H1 (cell line): ENCODE data around the gene SLC4A1. TPM values are rescaled to one million over a fixed set of nuclear protein-coding genes. Genes with fewer than 3 reads are reported as not detected.
A peak's percentile ranks its signal among the peaks of the same experiment; 100 is the strongest.

Experiments
- CTCF ChIA-PET: fragments of 300-600 bp; sonication (Branson Sonifier 250); formaldehyde crosslinking; loops from one replicate; lab custom pipeline; 2021; ENCODE audit not compliant: partially characterized antibody; lab: Charles Lee
- POLR2A ChIA-PET: fragments of 300-600 bp; sonication (Branson Sonifier 250); formaldehyde crosslinking; loops from one replicate; lab custom pipeline; 2021; ENCODE audit warnings: inconsistent platforms; ENCODE audit not compliant: partially characterized antibody; lab: Charles Lee
- DNase-seq, 2 experiments: peaks; one replicate each; pipeline versions ENCODE4 v3.0.0 to v3.0.0-alpha.2; 2010 to 2022; ENCODE audit warnings: low spot score in 2 of 2, low read depth in 1 of 2, mixed read lengths in 1 of 2
- FAIRE-seq: peaks from 2 replicates; lab custom pipeline; 2011; peaks lifted over from hg19 to GRCh38; lab: Jason Lieb, UNC
- H2AFZ ChIP-seq: 2 replicates; pipeline ENCODE4 v1.8.1; 2012; ENCODE audit warnings: low read length, inconsistent platforms
- H2AK5ac ChIP-seq: 2 replicates; pipeline ENCODE4 v1.6.1; 2013; ENCODE audit warnings: low read depth, low read length
- H2BK120ac ChIP-seq: replicated peaks from 2 replicates; pipeline ENCODE3; 2013; ENCODE audit warnings: low read depth, low read length, inconsistent platforms
- H2BK12ac ChIP-seq: 2 replicates; pipeline ENCODE4 v1.6.1; 2013; ENCODE audit warnings: low read depth, low read length
- H2BK15ac ChIP-seq: 2 replicates; pipeline ENCODE4 v1.6.1; 2013; ENCODE audit warnings: low read length
- H2BK20ac ChIP-seq: 2 replicates; pipeline ENCODE4 v1.6.1; 2013; ENCODE audit warnings: low read length
- H2BK5ac ChIP-seq: 2 replicates; pipeline ENCODE4 v1.6.1; 2013; ENCODE audit warnings: low read depth, low read length
- H3K14ac ChIP-seq: 2 replicates; pipeline ENCODE4 v1.6.1; 2013; ENCODE audit warnings: inconsistent platforms; ENCODE audit not compliant: insufficient read length
- H3K18ac ChIP-seq: 2 replicates; pipeline ENCODE4 v1.6.1; 2013; ENCODE audit warnings: low read length; ENCODE audit errors: extremely low read depth
- H3K23ac ChIP-seq: 2 replicates; pipeline ENCODE4 v1.6.1; 2013; ENCODE audit warnings: inconsistent platforms; ENCODE audit not compliant: insufficient read length
- H3K23me2 ChIP-seq: 2 replicates; pipeline ENCODE4 v1.6.1; 2013; ENCODE audit warnings: low read depth, low read length
- H3K27ac ChIP-seq: 2 replicates; pipeline ENCODE4 v1.6.1; 2011; ENCODE audit warnings: low read depth, low read length, inconsistent platforms
- H3K27me3 ChIP-seq, 4 experiments: replicated peaks in 1 of 4; 1 replicate in 1 of 4; 2 replicates in 3 of 4; pipeline versions ENCODE4 v1.6.1 to v1.8.1; 2011 to 2013; ENCODE audit warnings: low read length in 3 of 4, mild to moderate bottlenecking in 3 of 4, inconsistent platforms in 2 of 4, mixed read lengths in 2 of 4, moderate library complexity in 1 of 4; ENCODE audit not compliant: control insufficient read depth in 3 of 4, insufficient read depth in 3 of 4; ENCODE audit errors: extremely low read depth in 1 of 4
- H3K36me3 ChIP-seq, 4 experiments: 2 replicates each; pipeline versions ENCODE4 v1.6.1 to v1.8.1; 2011 to 2013; ENCODE audit warnings: mild to moderate bottlenecking in 4 of 4, low read length in 3 of 4, moderate library complexity in 2 of 4, control low read depth in 1 of 4, inconsistent platforms in 1 of 4; ENCODE audit not compliant: insufficient read depth in 4 of 4, control insufficient read depth in 2 of 4
- H3K4ac ChIP-seq: replicated peaks from 2 replicates; pipeline ENCODE3; 2013; ENCODE audit warnings: low read length, low read depth, mixed read lengths, inconsistent platforms; ENCODE audit not compliant: insufficient read length
- H3K4me1 ChIP-seq, 4 experiments: replicated peaks in 1 of 4; 1 replicate in 1 of 4; 2 replicates in 3 of 4; pipeline versions ENCODE4 v1.6.1 to v1.8.1; 2011 to 2013; ENCODE audit warnings: low read length in 3 of 4, inconsistent platforms in 2 of 4, mixed read lengths in 1 of 4; ENCODE audit not compliant: insufficient read depth in 4 of 4, control insufficient read depth in 3 of 4
- H3K4me2 ChIP-seq, 2 experiments: 2 replicates each; pipeline versions ENCODE4 v1.6.1 to v1.8.1; 2011 to 2013; ENCODE audit warnings: low read depth in 2 of 2, low read length in 2 of 2, control low read depth in 1 of 2, inconsistent platforms in 1 of 2, mild to moderate bottlenecking in 1 of 2; ENCODE audit not compliant: insufficient read depth in 1 of 2
- H3K4me3 ChIP-seq, 4 experiments: fragments of 200-600, 300-600 bp in 1 of 4; sonication (generic), shearing (Covaris generic), sonication (Bioruptor Twin) in 1 of 4; 2 replicates each; pipeline versions ENCODE4 v1.5.1 to v1.8.1; 2011 to 2016; ENCODE audit warnings: low read length in 4 of 4, low read depth in 3 of 4, control low read depth in 2 of 4, inconsistent platforms in 2 of 4, mild to moderate bottlenecking in 2 of 4, mixed read lengths in 1 of 4, moderate library complexity in 1 of 4; ENCODE audit not compliant: insufficient read depth in 2 of 4; ENCODE audit errors: extremely low read depth in 1 of 4
- H3K56ac ChIP-seq: replicated peaks from 2 replicates; pipeline ENCODE3; 2013; ENCODE audit warnings: low read depth, mild to moderate bottlenecking, mixed read lengths, low read length, inconsistent platforms; ENCODE audit not compliant: insufficient read length
- H3K79me1 ChIP-seq: 2 replicates; pipeline ENCODE4 v1.6.1; 2013; ENCODE audit warnings: low read depth, low read length, control low read depth
- H3K79me2 ChIP-seq, 2 experiments: 2 replicates each; pipeline versions ENCODE4 v1.6.1 to v1.8.1; 2012 to 2013; ENCODE audit warnings: low read length in 2 of 2, mild to moderate bottlenecking in 2 of 2, inconsistent platforms in 1 of 2; ENCODE audit not compliant: insufficient read depth in 2 of 2, control insufficient read depth in 1 of 2
- H3K9ac ChIP-seq, 4 experiments: replicated peaks in 1 of 4; 1 replicate in 1 of 4; 2 replicates in 3 of 4; pipeline versions ENCODE4 v1.6.1 to v1.8.1; 2011 to 2013; ENCODE audit warnings: low read depth in 3 of 4, low read length in 3 of 4, control low read depth in 2 of 4, mild to moderate bottlenecking in 2 of 4, moderate library complexity in 2 of 4, inconsistent platforms in 1 of 4; ENCODE audit errors: extremely low read depth in 1 of 4
- H3K9me3 ChIP-seq, 2 experiments: 2 replicates each; pipeline versions ENCODE4 v1.6.1 to v1.8.1; 2012 to 2013; ENCODE audit warnings: mild to moderate bottlenecking in 2 of 2, moderate library complexity in 2 of 2, control low read depth in 1 of 2, inconsistent platforms in 1 of 2, low read depth in 1 of 2, low read length in 1 of 2, mixed read lengths in 1 of 2; ENCODE audit not compliant: insufficient read depth in 2 of 2
- H4K20me1 ChIP-seq, 2 experiments: replicated peaks in 1 of 2; 2 replicates each; pipeline versions ENCODE3 to v1.8.1; 2011 to 2013; ENCODE audit warnings: inconsistent platforms in 2 of 2, low read length in 2 of 2, mild to moderate bottlenecking in 1 of 2; ENCODE audit not compliant: insufficient read depth in 2 of 2, control insufficient read depth in 1 of 2
- H4K5ac ChIP-seq: 2 replicates; pipeline ENCODE4 v1.6.1; 2013; ENCODE audit warnings: low read length, low read depth, mixed read lengths, inconsistent platforms; ENCODE audit not compliant: insufficient read length
- H4K8ac ChIP-seq: 2 replicates; pipeline ENCODE4 v1.8.0; 2013; ENCODE audit warnings: mild to moderate bottlenecking, moderate library complexity, low read length, inconsistent platforms; ENCODE audit not compliant: insufficient read depth; ENCODE audit errors: extremely low read depth
- H4K91ac ChIP-seq: replicated peaks from 2 replicates; pipeline ENCODE3; 2013; ENCODE audit warnings: low read length, mixed read lengths, inconsistent platforms; ENCODE audit not compliant: insufficient read length
- BRCA1 ChIP-seq: IDR thresholded peaks from 2 replicates; pipeline ENCODE4 v1.6.1; 2012; ENCODE audit warnings: low read depth, low read length, improper control_type of control experiment
- CEBPB ChIP-seq: IDR thresholded peaks from 2 replicates; pipeline ENCODE4 v1.6.1; 2012; ENCODE audit warnings: low read depth, low read length
- HDAC2 ChIP-seq, 2 experiments: fragments of 300-600 bp in 1 of 2; sonication (generic) in 1 of 2; IDR thresholded peaks; 2 replicates each; pipeline ENCODE4 v1.6.1; 2011 to 2012; ENCODE audit warnings: low read depth in 2 of 2, low read length in 2 of 2, mild to moderate bottlenecking in 2 of 2, moderate library complexity in 2 of 2, borderline replicate concordance in 1 of 2, inconsistent platforms in 1 of 2
- MAFK ChIP-seq: IDR thresholded peaks from 2 replicates; pipeline ENCODE4 v1.6.1; 2012; ENCODE audit warnings: low read depth, mild to moderate bottlenecking, improper control_type of control experiment, low read length
- NANOG ChIP-seq: IDR thresholded peaks from 2 replicates; pipeline ENCODE4 v1.6.1; 2011; ENCODE audit warnings: low read length, low read depth, mild to moderate bottlenecking, inconsistent platforms; ENCODE audit not compliant: insufficient read depth, poor library complexity, severe bottlenecking
- POLR2A ChIP-seq, 2 experiments: IDR thresholded peaks; 1 replicate in 1 of 2; 2 replicates in 1 of 2; pipeline ENCODE4 v1.6.1; 2011; ENCODE audit warnings: low read depth in 2 of 2, low read length in 2 of 2, mild to moderate bottlenecking in 2 of 2; ENCODE audit errors: control extremely low read depth in 1 of 2
- POLR2AphosphoS5 ChIP-seq: IDR thresholded peaks from 2 replicates; pipeline ENCODE4 v1.6.1; 2011; ENCODE audit warnings: low read depth, low read length
- SAP30 ChIP-seq: fragments of 300-600 bp; sonication (generic); IDR thresholded peaks from 2 replicates; pipeline ENCODE4 v1.7.1; 2012; ENCODE audit warnings: low read length, moderate library complexity, mild to moderate bottlenecking, inconsistent platforms; ENCODE audit not compliant: insufficient read depth, insufficient replicate concordance
- SP2 ChIP-seq: IDR thresholded peaks from 2 replicates; pipeline ENCODE4 v1.6.1; 2012; ENCODE audit warnings: mild to moderate bottlenecking, low read length, inconsistent platforms
- TCF12 ChIP-seq: IDR thresholded peaks from 2 replicates; pipeline ENCODE4 v1.6.1; 2011; ENCODE audit warnings: low read depth, mild to moderate bottlenecking, low read length
- WGBS, 2 experiments: shearing (Covaris generic) in 1 of 2; methylation state at CpG; one replicate each; pipeline versions ENCODE4 v1.1.6 to v1.1.7; 2013 to 2015; ENCODE audit warnings: low lambda C conversion rate in 2 of 2, mixed read lengths in 2 of 2, inconsistent platforms in 1 of 2, low coverage in 1 of 2, missing lambda C conversion rate in 1 of 2; ENCODE audit not compliant: insufficient replicate concordance in 2 of 2, insufficient coverage in 1 of 2, insufficient read length in 1 of 2; ENCODE audit errors: extremely low coverage in 1 of 2, missing lambda C conversion rate in 1 of 2; 5-methylcytosine and 5-hydroxymethylcytosine counted together
- polyA plus RNA-seq, 7 experiments: library from polyadenylated mRNA; depleted of rRNA in 3 of 7; stranded (reverse) in 5 of 7; unstranded in 2 of 7; fragments of >200 nt in 5 of 7; fragments of 200-250 nt in 2 of 7; gene quantifications; 1 replicate in 5 of 7; 2 replicates in 1 of 7; 4 replicates in 1 of 7; pipeline versions ENCODE4 v1.2.1 to v1.2.3, GENCODE V29; 2011 to 2013; ENCODE audit warnings: missing spikeins in 2 of 7, mixed read lengths in 2 of 7
- total RNA-seq: library from RNA; stranded (reverse); fragmentation: NEBNext Ultra II Directional; extraction: Animal tissue kit (Norgen Biotek cat#: 25700); gene quantifications from 2 replicates; pipeline ENCODE4 v1.2.1, GENCODE V29; 2021
- TF ChIP-seq, protein P1 (sequence below), 3 experiments: IDR thresholded peaks; 1 replicate in 2 of 3; 2 replicates in 1 of 3; pipeline versions ENCODE4 v1.5.1 to v1.6.1; 2011; ENCODE audit warnings: low read length in 3 of 3, mild to moderate bottlenecking in 3 of 3, inconsistent platforms in 2 of 3, low read depth in 1 of 3, moderate library complexity in 1 of 3; ENCODE audit not compliant: insufficient read depth in 1 of 3; ENCODE audit errors: control extremely low read depth in 1 of 3

Gene SLC4A1
- total and polyA plus RNA-seq, 2 of the 8 experiments (the other 6 are each of a cell fraction or from before 2014, with no cell fraction given): 0.08 TPM; not detected in 1

GRCh38 chr17:44202756-44203155 lies 65.2 kb downstream of the SLC4A1 start:
- Histone ChIP-seq H4K5ac (no peak overlapping the region), H3K4me3 (no peak overlapping the region), H3K9me3 (no peaks in the 10 kb centered on the region), H3K27me3 (no peaks in the 10 kb centered on the region), H3K14ac (no peak overlapping the region), H3K23me2 (peaks cover 10% of the 10 kb centered on the region), H3K56ac (no peak overlapping the region), H4K91ac (no peak overlapping the region), H2BK5ac (no peak overlapping the region), H3K4ac (no peak overlapping the region), H2AK5ac (no peak overlapping the region), H3K27ac (no peak overlapping the region), H2BK120ac (no peak overlapping the region), H3K36me3 (peaks cover 6 to 11% (median 7%) of the 10 kb centered on the region in 4 experiments; a peak in 6 of 8 replicates), H3K79me2 (peaks cover 0 to 11% of the 10 kb centered on the region in 2 experiments; a peak in 3 of 4 replicates), H3K18ac (no peak overlapping the region), H3K4me1 (peaks cover 3 to 21% (median 8%) of the 10 kb centered on the region in 4 experiments), H4K20me1 (peaks cover 0 to 2% of the 10 kb centered on the region in 2 experiments), H3K9ac (no peak overlapping the region), H3K4me2 (no peak overlapping the region), H3K23ac (no peak overlapping the region), H4K8ac (no peak overlapping the region), H2BK12ac (0 out of 2 replicates have a peak overlapping the region, but pooled peaks have one; percentile 52), H2BK15ac (peak overlapping the region; percentile 82), H3K79me1 (no peaks in the 10 kb centered on the region), H2AFZ (no peak overlapping the region), H2BK20ac (no peak overlapping the region)
- no peak for DNase-seq
- CTCF ChIA-PET: interaction anchor here (0.6 to 3.9 kb wide), 15 partner anchors 11 to 148 kb away, joined by 3 to 31 read pairs (median 5); partner anchors contain the start of gene GRN
- FAIRE-seq: no peak
- 87% methylated on average over 4 of the region's 4 CpGs; no CpG with 5 or more reads in 1 of the 2 experiments for WGBS, 2 experiments
- POLR2A ChIA-PET: interaction anchor here (1.4 to 8.5 kb wide), 2 partner anchors 11 to 17 kb away, joined by 3 to 78 read pairs; partner anchors contain the start of gene UBTF
- TF ChIP-seq TCF12 (no peak), BRCA1 (no peak), NANOG (no peak), POLR2AphosphoS5 (no peak), HDAC2 (IDR thresholded peaks at IDR 0.05; ENCODE audit: borderline replicate concordance in 1 of 2, low read depth in 2 of 2, low read length in 2 of 2) (no peak), POLR2A (IDR thresholded peaks at IDR 0.05; ENCODE audit: control extremely low read depth in 1 of 2, low read depth in 2 of 2, low read length in 2 of 2) (no peak), CEBPB (no peak), MAFK (no peak), SAP30 (no peak), SP2 (no peak)
- TF ChIP-seq, protein P1, sequence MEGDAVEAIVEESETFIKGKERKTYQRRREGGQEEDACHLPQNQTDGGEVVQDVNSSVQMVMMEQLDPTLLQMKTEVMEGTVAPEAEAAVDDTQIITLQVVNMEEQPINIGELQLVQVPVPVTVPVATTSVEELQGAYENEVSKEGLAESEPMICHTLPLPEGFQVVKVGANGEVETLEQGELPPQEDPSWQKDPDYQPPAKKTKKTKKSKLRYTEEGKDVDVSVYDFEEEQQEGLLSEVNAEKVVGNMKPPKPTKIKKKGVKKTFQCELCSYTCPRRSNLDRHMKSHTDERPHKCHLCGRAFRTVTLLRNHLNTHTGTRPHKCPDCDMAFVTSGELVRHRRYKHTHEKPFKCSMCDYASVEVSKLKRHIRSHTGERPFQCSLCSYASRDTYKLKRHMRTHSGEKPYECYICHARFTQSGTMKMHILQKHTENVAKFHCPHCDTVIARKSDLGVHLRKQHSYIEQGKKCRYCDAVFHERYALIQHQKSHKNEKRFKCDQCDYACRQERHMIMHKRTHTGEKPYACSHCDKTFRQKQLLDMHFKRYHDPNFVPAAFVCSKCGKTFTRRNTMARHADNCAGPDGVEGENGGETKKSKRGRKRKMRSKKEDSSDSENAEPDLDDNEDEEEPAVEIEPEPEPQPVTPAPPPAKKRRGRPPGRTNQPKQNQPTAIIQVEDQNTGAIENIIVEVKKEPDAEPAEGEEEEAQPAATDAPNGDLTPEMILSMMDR (IDR thresholded peaks at IDR 0.05; ENCODE audit: control extremely low read depth in 1 of 3, insufficient read depth in 1 of 3, low read depth in 1 of 3, low read length in 3 of 3): no peak
